ENCODE measurements around the gene MAT2B. TPM values are rescaled to one million over a fixed set of nuclear protein-coding genes. Genes with fewer than 3 reads are reported as not detected.

MAT2B gene
- total RNA-seq, 1 experiment from 2014 or later: 80.2 TPM

DNA sequence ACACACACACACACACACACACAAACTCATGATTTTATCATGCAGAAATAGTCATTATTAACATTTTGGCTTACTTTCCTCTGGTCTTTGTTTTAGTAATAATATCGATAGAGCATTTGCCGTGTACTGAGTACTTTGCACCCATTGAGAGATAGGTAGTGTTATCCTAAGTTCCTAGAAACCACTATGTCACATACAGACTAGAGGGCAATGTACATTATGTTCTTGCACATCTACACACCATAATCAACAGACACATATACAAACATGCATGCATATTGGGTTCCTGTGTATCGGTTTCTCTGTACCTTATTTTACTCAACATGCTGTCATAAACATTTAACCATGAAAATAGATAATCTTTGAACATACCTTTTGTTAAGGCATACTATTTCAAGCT is 45.7 kb downstream of the MAT2B start:
- no peak for DNase-seq (ENCODE audit: low read depth)

GRCh38 chr5:163552536-163552935 is 47.1 kb downstream of the MAT2B start:
- DNase-seq (ENCODE audit: low read depth): no peak

- no peak for DNase-seq (ENCODE audit: low read depth)
Measured at GRCh38 chr5:163561339-163561738, 55.9 kb downstream of the MAT2B start.

GRCh38 chr5:163562071-163562470 is 56.7 kb downstream of the MAT2B start:
- DNase-seq (ENCODE audit: low read depth): no peak

DNA sequence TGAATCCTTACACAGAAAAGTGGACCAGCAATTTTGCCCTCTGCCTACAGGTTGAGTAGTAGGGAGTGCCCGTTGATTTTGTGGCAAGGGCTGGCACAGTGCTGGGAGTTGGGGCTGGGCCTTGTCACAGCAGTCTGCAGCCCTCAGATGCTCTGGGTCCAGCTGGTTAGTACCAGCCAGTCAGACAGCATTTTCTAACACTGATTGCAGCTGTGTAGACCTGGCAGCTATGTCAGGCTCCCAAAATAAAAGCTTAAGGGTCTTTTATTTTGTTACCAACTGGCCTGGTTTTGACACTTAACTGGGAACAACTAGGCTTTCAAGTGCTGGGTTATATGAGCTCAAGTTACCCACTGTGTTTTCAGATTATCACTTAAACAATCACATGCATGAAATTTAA is 57.7 kb downstream of the MAT2B start:
- no peak for DNase-seq (ENCODE audit: low read depth)

- DNase-seq (ENCODE audit: low read depth): no peak
Measured at GRCh38 chr5:163563880-163564279, 58.5 kb downstream of the MAT2B start.

DNA sequence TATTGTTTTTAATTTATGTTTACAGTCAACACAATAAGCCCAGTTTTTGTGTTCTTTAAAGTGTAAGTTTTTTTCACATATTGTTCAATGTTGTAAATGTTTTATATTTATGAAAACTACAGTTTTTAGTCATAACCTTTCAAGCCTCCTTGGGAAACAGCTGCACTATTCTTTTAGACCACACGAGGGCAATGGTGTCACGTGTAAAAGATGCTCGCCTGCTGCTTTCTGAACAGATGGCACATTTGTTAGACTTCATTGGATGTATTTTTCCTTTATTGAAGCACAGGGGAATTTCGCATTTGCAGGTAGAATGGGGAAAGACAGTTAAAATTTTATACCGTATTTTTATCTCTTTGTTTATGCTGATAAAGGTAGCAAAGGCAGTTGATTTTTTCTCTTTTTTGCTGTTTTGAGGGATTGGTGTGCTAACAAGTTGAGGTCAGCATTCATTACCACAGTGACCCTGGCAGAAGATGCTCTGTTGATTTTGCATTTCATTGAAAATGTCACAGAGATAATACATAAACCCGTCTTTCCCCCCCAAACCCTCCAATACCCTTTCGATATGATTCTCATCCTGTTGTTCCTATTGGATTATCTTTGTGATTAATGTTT is 59.0 kb downstream of the MAT2B start:
- DNase-seq (ENCODE audit: low read depth): peak; percentile 55

DNA sequence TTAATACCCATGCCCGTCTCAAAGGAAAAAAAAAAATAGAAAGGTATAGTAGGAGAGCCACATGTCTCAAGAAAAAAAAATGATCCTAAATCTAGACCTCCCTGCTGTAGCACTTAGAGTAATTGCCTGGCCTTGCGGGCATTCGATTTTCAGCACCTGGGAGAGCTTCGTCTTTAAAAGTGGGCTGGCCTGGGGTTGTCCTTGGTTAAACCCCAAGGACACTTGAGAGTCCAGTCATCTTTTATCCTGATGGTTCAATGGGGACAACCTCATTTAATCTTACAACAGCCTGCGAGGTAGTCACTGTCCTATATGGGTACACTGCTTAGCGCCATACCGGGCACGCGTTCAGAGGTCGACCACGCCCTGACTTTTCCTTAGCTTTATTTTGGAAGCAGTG is 60.1 kb downstream of the MAT2B start:
- no peak for DNase-seq (ENCODE audit: low read depth)

GRCh38 chr5:163565931-163566608 is 60.7 kb downstream of the MAT2B start:
- peak; percentile 49 for DNase-seq (ENCODE audit: low read depth)

GRCh38 chr5:163566678-163567077 is 61.3 kb downstream of the MAT2B start:
- no peak for DNase-seq (ENCODE audit: low read depth)

- DNase-seq (ENCODE audit: low read depth): no peak
Measured at GRCh38 chr5:163567811-163568210, 62.4 kb downstream of the MAT2B start.

Other genes with a start within 250 kb of the MAT2B start
- gene CCNG1, start 68.0 kb upstream of the MAT2B start, total RNA-seq (2014; rRNA removed; shearing (Covaris generic)): 147 and 192 TPM in 2 replicates
- gene NUDCD2, start 45.5 kb upstream of the MAT2B start, total RNA-seq (2014; rRNA removed; shearing (Covaris generic)): 11.4 and 14.0 TPM in 2 replicates
- 78.3 and 106 TPM in 2 replicates for gene HMMR, start 45.0 kb upstream of the MAT2B start, total RNA-seq (2014; rRNA removed; shearing (Covaris generic))